Measurements from ENCODE around the gene KANK3. TPM values are rescaled to one million over a fixed set of nuclear protein-coding genes. Genes with fewer than 3 reads are reported as not detected.

The KANK3 gene
- total RNA-seq, 3 donors from 2014 or later (not counting 1 experiment from before 2014, with no cell fraction given): 5.7 to 16.9 (median 8.4) TPM

GRCh38 chr19:8390617-8390981 is 47.5 kb upstream of the KANK3 start:
- Mint-ChIP-seq H3K4me1 (peaks cover 16 to 33% of the 10 kb centered on the region in 2 donors), H3K9me3 (no peaks in the 10 kb centered on the region), H3K27ac (peak overlapping the region; percentile 94), H3K27me3 (ENCODE audit: low read depth in 2 of 2) (no peaks in the 10 kb centered on the region), H3K36me3 (no peaks in the 10 kb centered on the region), H3K4me3 (peak overlapping the region; percentile 98)
- intact Hi-C loops (cut with micrococcal nuclease): loop anchor here (1.0 kb wide), 3 partner anchors 23 to 202 kb away; partner anchors contain the start of genes HNRNPM and MARCHF2
- H3K4me3 ChIP-seq (ENCODE audit: low read length): peak overlapping the region; percentile 49
- H3K4me1 ChIP-seq (ENCODE audit: control insufficient read depth, insufficient read depth, low read length): peaks cover 34% of the 10 kb centered on the region
- TF ChIP-seq, protein P1, sequence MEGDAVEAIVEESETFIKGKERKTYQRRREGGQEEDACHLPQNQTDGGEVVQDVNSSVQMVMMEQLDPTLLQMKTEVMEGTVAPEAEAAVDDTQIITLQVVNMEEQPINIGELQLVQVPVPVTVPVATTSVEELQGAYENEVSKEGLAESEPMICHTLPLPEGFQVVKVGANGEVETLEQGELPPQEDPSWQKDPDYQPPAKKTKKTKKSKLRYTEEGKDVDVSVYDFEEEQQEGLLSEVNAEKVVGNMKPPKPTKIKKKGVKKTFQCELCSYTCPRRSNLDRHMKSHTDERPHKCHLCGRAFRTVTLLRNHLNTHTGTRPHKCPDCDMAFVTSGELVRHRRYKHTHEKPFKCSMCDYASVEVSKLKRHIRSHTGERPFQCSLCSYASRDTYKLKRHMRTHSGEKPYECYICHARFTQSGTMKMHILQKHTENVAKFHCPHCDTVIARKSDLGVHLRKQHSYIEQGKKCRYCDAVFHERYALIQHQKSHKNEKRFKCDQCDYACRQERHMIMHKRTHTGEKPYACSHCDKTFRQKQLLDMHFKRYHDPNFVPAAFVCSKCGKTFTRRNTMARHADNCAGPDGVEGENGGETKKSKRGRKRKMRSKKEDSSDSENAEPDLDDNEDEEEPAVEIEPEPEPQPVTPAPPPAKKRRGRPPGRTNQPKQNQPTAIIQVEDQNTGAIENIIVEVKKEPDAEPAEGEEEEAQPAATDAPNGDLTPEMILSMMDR (IDR thresholded peaks at IDR 0.05): no peak
- H3K9me3 ChIP-seq (ENCODE audit: control insufficient read depth, insufficient read depth, low read length): no peaks in the 10 kb centered on the region
- no peaks in the 10 kb centered on the region for H3K36me3 ChIP-seq (ENCODE audit: control insufficient read depth, insufficient read depth, low read length)
- peak overlapping the region; percentile 92 for H3K27ac ChIP-seq (ENCODE audit: low read length)
- peak; percentile 88 to 92 for DNase-seq
- no peaks in the 10 kb centered on the region for H3K27me3 ChIP-seq (ENCODE audit: control insufficient read depth, insufficient read depth, low read length)
- ATAC-seq: peak; percentile 63 to 84 (median 67)
- under 1% methylated on average over 28 of the region's 28 CpGs for WGBS (ENCODE audit: insufficient coverage)

- Mint-ChIP-seq H3K27ac (peak within 1 kb of the TSS; percentile 94), H3K4me3 (peak within 1 kb of the TSS; percentile 98), H3K27me3 (ENCODE audit: low read depth in 2 of 2) (no peaks in the 10 kb centered on the region), H3K36me3 (no peaks in the 10 kb centered on the region), H3K4me1 (peaks cover 16 to 33% of the 10 kb centered on the region in 2 donors), H3K9me3 (no peaks in the 10 kb centered on the region)
- intact Hi-C loops (cut with micrococcal nuclease): loop anchor here (1.0 kb wide), 3 partner anchors 23 to 202 kb away; partner anchors contain the start of genes HNRNPM and MARCHF2
- Histone ChIP-seq H3K9me3 (ENCODE audit: control insufficient read depth, insufficient read depth, low read length) (no peaks in the 10 kb centered on the region), H3K4me1 (ENCODE audit: control insufficient read depth, insufficient read depth, low read length) (peaks cover 34% of the 10 kb centered on the region), H3K27ac (ENCODE audit: low read length) (peak within 1 kb of the TSS; percentile 92), H3K27me3 (ENCODE audit: control insufficient read depth, insufficient read depth, low read length) (no peaks in the 10 kb centered on the region), H3K4me3 (ENCODE audit: low read length) (peak within 1 kb of the TSS; percentile 49), H3K36me3 (ENCODE audit: control insufficient read depth, insufficient read depth, low read length) (no peaks in the 10 kb centered on the region)
- DNase-seq (peak; percentile 95 to 99), ATAC-seq (peak; percentile 85 to 96 (median 87))
- TF ChIP-seq, protein P1 (IDR thresholded peaks at IDR 0.05): no peak
- under 1% methylated on average over 70 of the region's 70 CpGs for WGBS (ENCODE audit: insufficient coverage)
Observed at GRCh38 chr19:8389891-8390616, 47.0 kb upstream of the KANK3 start, which contains the start of gene RAB11B. RAB11B (plus strand) TSS chr19:8390360; CDS start chr19:8390417, 57 bp downstream.

- Mint-ChIP-seq H3K27me3 (ENCODE audit: low read depth in 2 of 2) (no peaks in the 10 kb centered on the region), H3K27ac (no peak overlapping the region), H3K4me3 (no peak overlapping the region), H3K4me1 (peaks cover 16 to 33% of the 10 kb centered on the region in 2 donors), H3K9me3 (no peaks in the 10 kb centered on the region), H3K36me3 (no peaks in the 10 kb centered on the region)
- ATAC-seq (no peak), DNase-seq (no peak)
- Histone ChIP-seq H3K4me3 (ENCODE audit: low read length) (no peak overlapping the region), H3K27ac (ENCODE audit: low read length) (no peak overlapping the region), H3K36me3 (ENCODE audit: control insufficient read depth, insufficient read depth, low read length) (no peaks in the 10 kb centered on the region), H3K9me3 (ENCODE audit: control insufficient read depth, insufficient read depth, low read length) (no peaks in the 10 kb centered on the region), H3K27me3 (ENCODE audit: control insufficient read depth, insufficient read depth, low read length) (no peaks in the 10 kb centered on the region), H3K4me1 (ENCODE audit: control insufficient read depth, insufficient read depth, low read length) (peaks cover 34% of the 10 kb centered on the region)
- intact Hi-C loops (cut with micrococcal nuclease): no loop called here
- no CpG with 5 or more reads among the region's 2 CpGs for WGBS (ENCODE audit: insufficient coverage)
- TF ChIP-seq, protein P1 (IDR thresholded peaks at IDR 0.05): no peak
Observed at GRCh38 chr19:8388612-8388958, 45.5 kb upstream of the KANK3 start.

Measured in natural killer cell (primary cell).